GM18499 (cell line): ENCODE measurements around the gene SLC36A1.
"Not testable (repeated sequence)": the region's sequence is repeated elsewhere in the genome, so short reads cannot be mapped to it uniquely, and the experiment has no call there.

ENCODE experiments used
- ATAC-seq: cut with Tn5 transposase; IDR thresholded peaks from one replicate; pipeline ENCODE4 v1.9.1; 2021; ENCODE audit warnings: moderate number of reproducible peaks; ENCODE audit not compliant: insufficient read depth, unreplicated experiment

The SLC36A1 gene

GRCh38 chr5:151447174-151448037 is at the start of gene SLC36A1:
Gene SLC36A1, plus strand, starts transcription at chr5:151447603. Its CDS starts 11,190 bp downstream, at chr5:151458793.
- ATAC-seq: peak; percentile 59

- no peak for ATAC-seq
These were observed 41.9 kb upstream of the SLC36A1 start for GRCh38 chr5:151405334-151406160.

GRCh38 chr5:151406322-151406947 is 41.0 kb upstream of the SLC36A1 start:
- ATAC-seq: no peak

GRCh38 chr5:151408591-151409230 is 38.7 kb upstream of the SLC36A1 start:
- ATAC-seq: no peak

- ATAC-seq: no peak
These were observed 33.6 kb upstream of the SLC36A1 start for GRCh38 chr5:151413800-151414199.

GRCh38 chr5:151414536-151414935 is 32.9 kb upstream of the SLC36A1 start:
- ATAC-seq: no peak

- no peak for ATAC-seq
These were observed 29.7 kb upstream of the SLC36A1 start for GRCh38 chr5:151417712-151418111.

- ATAC-seq: no peak
These were observed 27.3 kb upstream of the SLC36A1 start for GRCh38 chr5:151420127-151420526.

GRCh38 chr5:151424892-151425523 is 22.4 kb upstream of the SLC36A1 start:
- no peak for ATAC-seq

GRCh38 chr5:151426347-151426746 is 21.1 kb upstream of the SLC36A1 start:
- ATAC-seq: not testable (repeated sequence)

- peak; percentile 96 for ATAC-seq
These were observed 20.1 kb upstream of the SLC36A1 start for GRCh38 chr5:151427258-151427657.

GRCh38 chr5:151430731-151431130 is 16.7 kb upstream of the SLC36A1 start:
- no peak for ATAC-seq

- no peak for ATAC-seq
These were observed 15.7 kb upstream of the SLC36A1 start for GRCh38 chr5:151431666-151432065.

- no peak for ATAC-seq
These were observed 15.2 kb upstream of the SLC36A1 start for GRCh38 chr5:151432210-151432609.

- no peak for ATAC-seq
These were observed 12.7 kb upstream of the SLC36A1 start for GRCh38 chr5:151434570-151435237.

GRCh38 chr5:151448038-151448985 is 909 bp downstream of the SLC36A1 start:
- no peak for ATAC-seq

GRCh38 chr5:151449297-151449696 is 1.9 kb downstream of the SLC36A1 start:
- no peak for ATAC-seq

GRCh38 chr5:151449839-151450238 is 2.4 kb downstream of the SLC36A1 start:
- ATAC-seq: no peak
